T-helper 2 cell treated with Interferon-gamma antibody and Interleukin-4, amounts not matched to agents 100 ng/mL and 5 ng/mL, for 36 hours (primary cell): ENCODE data around the gene OVOL1. TPM values are rescaled to one million over a fixed set of nuclear protein-coding genes. Genes with fewer than 3 reads are reported as not detected.
"Not testable (repeated sequence)": the region's sequence is repeated elsewhere in the genome, so short reads cannot be mapped to it uniquely, and the experiment has no call there.

Experiments
- intact Hi-C: fragments of 100-400 bp; cut with micrococcal nuclease; formaldehyde crosslinking; loops from one replicate; pipeline ENCODE4 v1.15.1; 2023
- total RNA-seq: library from RNA; stranded (reverse); gene quantifications from 2 replicates; pipeline ENCODE4 v1.2.3, GENCODE V29; 2022

Gene OVOL1
- total RNA-seq, 1 donor from 2014 or later: 0.09 TPM

GRCh38 chr11:65814131-65814985 lies 27.5 kb downstream of the OVOL1 start:
- intact Hi-C loops: no loop called here

GRCh38 chr11:65814986-65815565 lies 28.2 kb downstream of the OVOL1 start:
- intact Hi-C loops: no loop called here

- intact Hi-C loops: no loop called here
Measured at GRCh38 chr11:65816696-65817095, 29.8 kb downstream of the OVOL1 start.

- intact Hi-C loops: no loop called here
Measured at GRCh38 chr11:65817312-65817834, 30.5 kb downstream of the OVOL1 start.

- intact Hi-C loops: loop anchor here (1.0 kb wide), 3 partner anchors 38 to 171 kb away; partner anchors contain the start of genes AP5B1 and KAT5
Measured at GRCh38 chr11:65817835-65818680, 31.2 kb downstream of the OVOL1 start.

GRCh38 chr11:65821107-65821506 lies 34.2 kb downstream of the OVOL1 start:
- intact Hi-C loops: no loop called here

GRCh38 chr11:65822776-65823528 lies 36.1 kb downstream of the OVOL1 start:
- intact Hi-C loops: no loop called here

GRCh38 chr11:65826984-65827735 lies 40.3 kb downstream of the OVOL1 start:
- intact Hi-C loops: no loop called here

GRCh38 chr11:65829459-65829858 lies 42.6 kb downstream of the OVOL1 start:
- intact Hi-C loops: no loop called here

- intact Hi-C loops: not testable (repeated sequence)
Measured at GRCh38 chr11:65832231-65832630, 45.4 kb downstream of the OVOL1 start.

GRCh38 chr11:65833297-65834030 lies 46.6 kb downstream of the OVOL1 start, which contains the start of gene SNX32:
Gene SNX32 (plus strand): TSS chr11:65833963. CDS start chr11:65834066, 103 bp downstream.
- intact Hi-C loops: no loop called here

GRCh38 chr11:65834202-65834601 lies 47.3 kb downstream of the OVOL1 start:
- intact Hi-C loops: no loop called here

- intact Hi-C loops: no loop called here
Measured at GRCh38 chr11:65842144-65842543, 55.3 kb downstream of the OVOL1 start.

- intact Hi-C loops: no loop called here
Measured at GRCh38 chr11:65843811-65844210, 56.9 kb downstream of the OVOL1 start.

- intact Hi-C loops: no loop called here
Measured at GRCh38 chr11:65844231-65844872, 57.5 kb downstream of the OVOL1 start.
